Measurements from ENCODE around the gene AKAP8L.

The AKAP8L gene

GRCh38 chr19:15404780-15405211, 14.0 kb downstream of the AKAP8L start:
- H3K4me3 ChIP-seq (ENCODE audit: low read length, poor library complexity, severe bottlenecking), result no peak overlapping the region
- H4K20me1 ChIP-seq (ENCODE audit: insufficient read depth, low read length, poor library complexity, severe bottlenecking), result peaks cover 78% of the 10 kb centered on the region
- H2AFZ ChIP-seq (ENCODE audit: low read length), result no peak overlapping the region
- H3K27me3 ChIP-seq (ENCODE audit: insufficient read depth, low read length, poor library complexity, severe bottlenecking), result no peaks in the 10 kb centered on the region
- no peak for TF ChIP-seq EZH2phosphoT487 (IDR thresholded peaks at IDR 0.05; ENCODE audit: borderline replicate concordance)
- TF ChIP-seq CTCF (conservative IDR thresholded peaks at IDR 0.05; ENCODE audit: low read length), result no peak
- H3K4me1 ChIP-seq (ENCODE audit: insufficient read depth, low read length, poor library complexity, severe bottlenecking), result peaks cover 11% of the 10 kb centered on the region
- no peaks in the 10 kb centered on the region for H3F3A ChIP-seq (ENCODE audit: low read depth)
- H3K79me2 ChIP-seq (ENCODE audit: insufficient read depth, low read length), result peaks cover 94% of the 10 kb centered on the region
- H3K9ac ChIP-seq (ENCODE audit: low read depth, low read length, poor library complexity, severe bottlenecking), result no peak overlapping the region
- peaks cover 75% of the 10 kb centered on the region; the same call in 1 of the 2 replicates for H3K36me3 ChIP-seq (ENCODE audit: insufficient read depth, low read length)
- H3K9me3 ChIP-seq (ENCODE audit: insufficient read depth, low read depth, low read length), result no peaks in the 10 kb centered on the region
- H3K4me2 ChIP-seq (ENCODE audit: low read depth, low read length, poor library complexity, severe bottlenecking), result peak overlapping the region; percentile 11
- H3K9me2 ChIP-seq (replicated peaks; ENCODE audit: low read depth, low read length), result no peaks in the 10 kb centered on the region

GRCh38 chr19:15404097-15404779, 14.6 kb downstream of the AKAP8L start:
- H3F3A ChIP-seq (ENCODE audit: low read depth), result no peaks in the 10 kb centered on the region
- peaks cover 72% of the 10 kb centered on the region for H4K20me1 ChIP-seq (ENCODE audit: insufficient read depth, low read length, poor library complexity, severe bottlenecking)
- H3K4me3 ChIP-seq (ENCODE audit: low read length, poor library complexity, severe bottlenecking), result no peak overlapping the region
- peaks cover 88% of the 10 kb centered on the region for H3K79me2 ChIP-seq (ENCODE audit: insufficient read depth, low read length)
- no peaks in the 10 kb centered on the region for H3K27me3 ChIP-seq (ENCODE audit: insufficient read depth, low read length, poor library complexity, severe bottlenecking)
- H3K9me3 ChIP-seq (ENCODE audit: insufficient read depth, low read depth, low read length), result no peaks in the 10 kb centered on the region
- H3K4me2 ChIP-seq (ENCODE audit: low read depth, low read length, poor library complexity, severe bottlenecking), result peak overlapping the region; percentile 11
- no peak overlapping the region for H3K9ac ChIP-seq (ENCODE audit: low read depth, low read length, poor library complexity, severe bottlenecking)
- TF ChIP-seq EZH2phosphoT487 (IDR thresholded peaks at IDR 0.05; ENCODE audit: borderline replicate concordance) (no peak), CTCF (conservative IDR thresholded peaks at IDR 0.05; ENCODE audit: low read length) (no peak)
- peaks cover 75% of the 10 kb centered on the region; the same call in 1 of the 2 replicates for H3K36me3 ChIP-seq (ENCODE audit: insufficient read depth, low read length)
- H2AFZ ChIP-seq (ENCODE audit: low read length), result no peak overlapping the region
- no peaks in the 10 kb centered on the region for H3K9me2 ChIP-seq (replicated peaks; ENCODE audit: low read depth, low read length)
- peaks cover 9% of the 10 kb centered on the region for H3K4me1 ChIP-seq (ENCODE audit: insufficient read depth, low read length, poor library complexity, severe bottlenecking)

- TF ChIP-seq CTCF (conservative IDR thresholded peaks at IDR 0.05; ENCODE audit: low read length) (no peak), EZH2phosphoT487 (IDR thresholded peaks at IDR 0.05; ENCODE audit: borderline replicate concordance) (no peak)
- H4K20me1 ChIP-seq (ENCODE audit: insufficient read depth, low read length, poor library complexity, severe bottlenecking), result peaks cover 65% of the 10 kb centered on the region
Measured at GRCh38 chr19:15403151-15403531, 15.6 kb downstream of the AKAP8L start.

More at GRCh38 chr19:15403151-15403531, 15.6 kb downstream of the AKAP8L start:
- Histone ChIP-seq H3K27me3 (ENCODE audit: insufficient read depth, low read length, poor library complexity, severe bottlenecking) (no peaks in the 10 kb centered on the region), H3K79me2 (ENCODE audit: insufficient read depth, low read length) (peaks cover 77% of the 10 kb centered on the region), H3K9me3 (ENCODE audit: insufficient read depth, low read depth, low read length) (no peaks in the 10 kb centered on the region), H3K9ac (ENCODE audit: low read depth, low read length, poor library complexity, severe bottlenecking) (no peak overlapping the region), H3F3A (ENCODE audit: low read depth) (no peaks in the 10 kb centered on the region), H2AFZ (ENCODE audit: low read length) (no peak overlapping the region), H3K36me3 (ENCODE audit: insufficient read depth, low read length) (peaks cover 82% of the 10 kb centered on the region; the same call in 1 of the 2 replicates), H3K4me2 (ENCODE audit: low read depth, low read length, poor library complexity, severe bottlenecking) (no peak overlapping the region), H3K4me3 (ENCODE audit: low read length, poor library complexity, severe bottlenecking) (no peak overlapping the region), H3K4me1 (ENCODE audit: insufficient read depth, low read length, poor library complexity, severe bottlenecking) (peaks cover 8% of the 10 kb centered on the region), H3K9me2 (replicated peaks; ENCODE audit: low read depth, low read length) (no peaks in the 10 kb centered on the region)

Measured in Loucy (cell line).